Glomerular visceral epithelial cell (primary cell): ENCODE measurements around the gene ID4.
"Not testable (repeated sequence)": the region's sequence is repeated elsewhere in the genome, so short reads cannot be mapped to it uniquely, and the experiment has no call there.

Source experiments
- DNase-seq: peaks from one replicate; pipeline ENCODE4 v3.0.0-alpha.2; 2016; ENCODE audit errors: extremely low spot score

Gene ID4

GRCh38 chr6:19833947-19834346 lies 3.2 kb upstream of the ID4 start:
- DNase-seq, result no peak

GRCh38 chr6:19834858-19835257 lies 2.3 kb upstream of the ID4 start:
- DNase-seq, result peak; percentile 60

- DNase-seq, result no peak
Measured at GRCh38 chr6:19835605-19836004, 1.6 kb upstream of the ID4 start.

- peak; percentile 38 for DNase-seq
Measured at GRCh38 chr6:19837511-19838441, 606 bp downstream of the ID4 start.

GRCh38 chr6:19838442-19839236 lies 1.5 kb downstream of the ID4 start:
- peak; percentile 33 for DNase-seq

GRCh38 chr6:19839237-19839546 lies 2.0 kb downstream of the ID4 start:
- no peak for DNase-seq

GRCh38 chr6:19839788-19840187 lies 2.6 kb downstream of the ID4 start:
- DNase-seq, result no peak

GRCh38 chr6:19841181-19841580 lies 4.0 kb downstream of the ID4 start:
- DNase-seq, result no peak

- no peak for DNase-seq
Measured at GRCh38 chr6:19842030-19842615, 5.0 kb downstream of the ID4 start.

- no peak for DNase-seq
Measured at GRCh38 chr6:19844689-19845088, 7.5 kb downstream of the ID4 start.

GRCh38 chr6:19845266-19846041 lies 8.3 kb downstream of the ID4 start:
- DNase-seq, result no peak

GRCh38 chr6:19848465-19849029 lies 11.4 kb downstream of the ID4 start:
- DNase-seq, result no peak

GRCh38 chr6:19849196-19849595 lies 12.0 kb downstream of the ID4 start:
- DNase-seq, result no peak

GRCh38 chr6:19849755-19850154 lies 12.6 kb downstream of the ID4 start:
- DNase-seq, result no peak

- DNase-seq, result peak; percentile 69
Measured at GRCh38 chr6:19851241-19852089, 14.3 kb downstream of the ID4 start.

GRCh38 chr6:19852090-19852457 lies 14.9 kb downstream of the ID4 start:
- DNase-seq, result no peak

GRCh38 chr6:19852927-19853326 lies 15.8 kb downstream of the ID4 start:
- DNase-seq, result no peak

GRCh38 chr6:19854421-19855015 lies 17.3 kb downstream of the ID4 start:
- DNase-seq, result not testable (repeated sequence)

GRCh38 chr6:19855536-19855935 lies 18.4 kb downstream of the ID4 start:
- DNase-seq, result no peak

GRCh38 chr6:19857139-19857538 lies 20.0 kb downstream of the ID4 start:
- DNase-seq, result no peak
